PC-9 (cell line): ENCODE data around the gene SLMAP. TPM values are rescaled to one million over a fixed set of nuclear protein-coding genes. Genes with fewer than 3 reads are reported as not detected.

Experiments
- BruUV-seq: library from RNA; stranded (reverse); fragments of 400-500 nt; replicated peaks from 2 replicates; lab custom pipeline; 2021; lab: Mats Ljungman, UMichigan
- CTCF ChIA-PET: fragments of 300-600 bp; sonication (Branson Sonifier 250); formaldehyde crosslinking; loops from one replicate; lab custom pipeline; 2022; ENCODE audit warnings: antibody characterized with exemption; lab: Charles Lee
- POLR2A ChIA-PET: fragments of 300-600 bp; sonication (Branson Sonifier 250); formaldehyde crosslinking; loops from one replicate; lab custom pipeline; 2022; ENCODE audit warnings: antibody characterized with exemption; ENCODE audit not compliant: unreplicated experiment; lab: Charles Lee
- DNase-seq, 2 experiments: peaks; one replicate each; pipeline versions ENCODE4 v3.0.0 to v3.0.0-alpha.2; 2015 to 2022; ENCODE audit warnings: mixed read lengths in 1 of 2
- H2AFZ ChIP-seq: fragments of 200-600 bp; sonication (generic); 2 replicates; pipeline ENCODE4 v1.8.1; 2017; ENCODE audit warnings: antibody characterized with exemption
- H3F3A ChIP-seq: fragments of 200-600 bp; sonication (generic); 2 replicates; pipeline ENCODE4 v1.8.1; 2017; ENCODE audit warnings: antibody characterized with exemption, mild to moderate bottlenecking, low read depth; ENCODE audit not compliant: insufficient read depth
- H3K27ac ChIP-seq: fragments of 200-600 bp; sonication (generic); 2 replicates; pipeline ENCODE4 v1.6.1; 2016; ENCODE audit warnings: mixed run types
- H3K27me3 ChIP-seq: fragments of 200-600 bp; sonication (generic); 2 replicates; pipeline ENCODE4 v1.6.1; 2016; ENCODE audit warnings: low read depth, mixed run types; ENCODE audit not compliant: insufficient read depth
- H3K36me3 ChIP-seq: fragments of 200-600 bp; sonication (generic); 2 replicates; pipeline ENCODE4 v1.6.1; 2016; ENCODE audit warnings: low read depth, mixed run types
- H3K4me1 ChIP-seq: fragments of 200-600 bp; sonication (generic); replicated peaks from 2 replicates; pipeline ENCODE4 v1.6.1; 2016; ENCODE audit warnings: mixed run types; ENCODE audit not compliant: insufficient read depth
- H3K4me2 ChIP-seq: fragments of 200-600 bp; sonication (generic); 2 replicates; pipeline ENCODE4 v1.6.1; 2017; ENCODE audit warnings: mixed run types
- H3K4me3 ChIP-seq: fragments of 200-600 bp; sonication (generic); 2 replicates; pipeline ENCODE4 v1.6.1; 2016; ENCODE audit warnings: mixed run types
- H3K79me2 ChIP-seq: fragments of 200-600 bp; sonication (generic); 2 replicates; pipeline ENCODE4 v1.6.1; 2017; ENCODE audit warnings: low read depth, mixed run types
- H3K9me2 ChIP-seq: fragments of 200-600 bp; sonication (generic); 2 replicates; pipeline ENCODE4 v1.8.1; 2017; ENCODE audit warnings: mild to moderate bottlenecking; ENCODE audit not compliant: insufficient read depth
- H3K9me3 ChIP-seq: fragments of 200-600 bp; sonication (generic); 2 replicates; pipeline ENCODE4 v1.8.1; 2016; ENCODE audit warnings: low read depth; ENCODE audit not compliant: insufficient read depth
- H4K20me1 ChIP-seq: fragments of 200-600 bp; sonication (generic); 2 replicates; pipeline ENCODE4 v1.8.1; 2017; ENCODE audit not compliant: insufficient read depth
- CTCF ChIP-seq: fragments of 200-600 bp; sonication (generic); conservative IDR thresholded peaks from 2 replicates; pipeline ENCODE4 v1.6.1; 2017; ENCODE audit warnings: mixed run types, antibody characterized with exemption, mild to moderate bottlenecking, moderate library complexity
- EZH2 ChIP-seq: fragments of 200-600 bp; sonication (generic); IDR thresholded peaks from 2 replicates; pipeline ENCODE4 v1.8.0; 2017; ENCODE audit warnings: antibody characterized with exemption, low read depth
- intact Hi-C: fragments of 100-400 bp; cut with micrococcal nuclease; formaldehyde crosslinking; loops from one replicate; pipeline ENCODE4 v1.10.0; 2022; ENCODE audit not compliant: unreplicated experiment
- total RNA-seq: library from RNA; stranded (reverse); gene quantifications from 2 replicates; pipeline ENCODE4 v1.2.3, GENCODE V29; 2021

SLMAP gene
- total RNA-seq, 1 experiment from 2014 or later = 119 TPM

GRCh38 chr3:57953576-57953975, 197.5 kb downstream of the SLMAP start:
- Histone ChIP-seq H4K20me1 (no peaks in the 10 kb centered on the region), H3K79me2 (no peaks in the 10 kb centered on the region), H3K4me2 (no peak overlapping the region), H3K27me3 (no peaks in the 10 kb centered on the region), H3F3A (peaks cover 41% of the 10 kb centered on the region), H3K9me3 (no peaks in the 10 kb centered on the region), H3K4me1 (peaks cover 63% of the 10 kb centered on the region), H3K27ac (no peak overlapping the region), H3K9me2 (no peaks in the 10 kb centered on the region), H3K36me3 (no peaks in the 10 kb centered on the region), H2AFZ (no peak overlapping the region), H3K4me3 (no peak overlapping the region)
- ChIA-PET POLR2A (interaction anchor here (0.8 kb wide), 1 partner anchor 96 kb away, joined by 5 read pairs; no protein-coding TSS in a partner anchor), CTCF (interaction anchor here (0.6 to 0.7 kb wide), 2 partner anchors 15 to 406 kb away, joined by 3 to 5 read pairs; no protein-coding TSS in a partner anchor)
- intact Hi-C loops = loop anchor here (10.0 kb wide), 1 partner anchor 51 kb away; the partner anchor contains the start of gene FLNB
- no TSS peak for BruUV-seq
- TF ChIP-seq EZH2 (no peak), CTCF (no peak)
- DNase-seq = no peak

- Histone ChIP-seq H3K4me3 (no peak overlapping the region), H3K27me3 (no peaks in the 10 kb centered on the region), H3K36me3 (no peaks in the 10 kb centered on the region), H3K79me2 (no peaks in the 10 kb centered on the region), H3K4me2 (peak overlapping the region; percentile 30), H3K9me2 (no peaks in the 10 kb centered on the region), H2AFZ (no peak overlapping the region), H3K27ac (peak overlapping the region; percentile 72), H3F3A (peaks cover 47% of the 10 kb centered on the region), H4K20me1 (no peaks in the 10 kb centered on the region), H3K9me3 (no peaks in the 10 kb centered on the region), H3K4me1 (peaks cover 60% of the 10 kb centered on the region)
- intact Hi-C loops = loop anchor here (5.0 to 10.0 kb wide), 2 partner anchors 49 to 136 kb away; partner anchors contain the start of gene FLNB
- POLR2A ChIA-PET = no interaction called here
- peak in 1 of 2 experiments; percentile 91 for DNase-seq
- no peak for TF ChIP-seq CTCF
- no peak for TF ChIP-seq EZH2
- CTCF ChIA-PET = no interaction called here
- no TSS peak for BruUV-seq
These were observed 200.2 kb downstream of the SLMAP start for GRCh38 chr3:57956119-57956832.

GRCh38 chr3:57956833-57957174, 200.7 kb downstream of the SLMAP start:
- ChIA-PET POLR2A (no interaction called here), CTCF (no interaction called here)
- no peaks in the 10 kb centered on the region for H3K9me2 ChIP-seq
- no peak overlapping the region for H3K4me3 ChIP-seq
- H2AFZ ChIP-seq = no peak overlapping the region
- no peaks in the 10 kb centered on the region for H4K20me1 ChIP-seq
- no peaks in the 10 kb centered on the region for H3K9me3 ChIP-seq
- no peaks in the 10 kb centered on the region for H3K27me3 ChIP-seq
- H3K27ac ChIP-seq = peak overlapping the region; percentile 72
- intact Hi-C loops = loop anchor here (5.0 to 10.0 kb wide), 2 partner anchors 48 to 135 kb away; partner anchors contain the start of gene FLNB
- no peak for DNase-seq
- TF ChIP-seq EZH2 (no peak), CTCF (no peak)
- BruUV-seq = no TSS peak
- H3K36me3 ChIP-seq = no peaks in the 10 kb centered on the region
- H3K4me2 ChIP-seq = peak overlapping the region; percentile 30
- H3K79me2 ChIP-seq = no peaks in the 10 kb centered on the region
- H3F3A ChIP-seq = peaks cover 45% of the 10 kb centered on the region
- peaks cover 55% of the 10 kb centered on the region for H3K4me1 ChIP-seq
